Liver (tissue), 3 donors: Measurements from ENCODE around the gene IKZF3.

Experiments
- CTCF ChIP-seq: fragments of 150-350 bp; IDR thresholded peaks from 2 replicates; pipeline ENCODE4 v1.5.1; 2017; ENCODE audit warnings: improper control_type of control experiment, low read depth, low read length; ENCODE audit not compliant: missing input control
- GABPA ChIP-seq, 2 donors: IDR thresholded peaks in 1 of 2; conservative IDR thresholded peaks in 1 of 2; 2 replicates each; pipeline ENCODE4 v1.6.1; 2016; ENCODE audit warnings: antibody characterized with exemption in 2 of 2, mild to moderate bottlenecking in 1 of 2, moderate library complexity in 1 of 2
- HNF4A ChIP-seq, 2 donors: conservative IDR thresholded peaks; 2 replicates each; pipeline ENCODE4 v1.6.1; 2016; ENCODE audit warnings: antibody characterized with exemption in 2 of 2, mild to moderate bottlenecking in 2 of 2
- JUND ChIP-seq, 2 donors: IDR thresholded peaks; 2 replicates each; pipeline ENCODE4 v1.6.1; 2016; ENCODE audit warnings: antibody characterized with exemption in 2 of 2
- MAX ChIP-seq: IDR thresholded peaks from 2 replicates; pipeline ENCODE4 v1.6.1; 2016; ENCODE audit warnings: antibody characterized with exemption
- RAD21 ChIP-seq, 2 donors: IDR thresholded peaks; 2 replicates each; pipeline ENCODE4 v1.6.1; 2016; ENCODE audit warnings: antibody characterized with exemption in 2 of 2, mild to moderate bottlenecking in 2 of 2
- REST ChIP-seq: IDR thresholded peaks from 2 replicates; pipeline ENCODE4 v1.6.1; 2016; ENCODE audit warnings: antibody characterized with exemption, mild to moderate bottlenecking
- RXRA ChIP-seq, 2 donors: IDR thresholded peaks; 2 replicates each; pipeline ENCODE4 v1.6.1; 2017 to 2018; ENCODE audit warnings: antibody characterized with exemption in 2 of 2, mild to moderate bottlenecking in 1 of 2
- SP1 ChIP-seq: IDR thresholded peaks from 2 replicates; pipeline ENCODE4 v1.6.1; 2018; ENCODE audit warnings: antibody characterized with exemption, mild to moderate bottlenecking
- TAF1 ChIP-seq: conservative IDR thresholded peaks from 2 replicates; pipeline ENCODE4 v1.6.1; 2016; ENCODE audit warnings: antibody characterized with exemption, mild to moderate bottlenecking
- YY1 ChIP-seq: IDR thresholded peaks from 2 replicates; pipeline ENCODE4 v1.6.1; 2016; ENCODE audit warnings: antibody characterized with exemption, mild to moderate bottlenecking
- donor health status: healthy.
- donor health status: healthy.

GRCh38 chr17:39903158-39903884, 39.2 kb upstream of the IKZF3 start:
- TF ChIP-seq CTCF, result no peak
- no peak for TF ChIP-seq JUND (IDR thresholded peaks at IDR 0.05)
- TF ChIP-seq RXRA (IDR thresholded peaks at IDR 0.05), result no peak
- TF ChIP-seq HNF4A (conservative IDR thresholded peaks at IDR 0.05), result no peak
- TF ChIP-seq SP1, result no peak
- TF ChIP-seq TAF1, result no peak
- no peak for TF ChIP-seq GABPA (IDR thresholded peaks at IDR 0.05 in 1 of 2, conservative IDR thresholded peaks at IDR 0.05 in 1 of 2)
- TF ChIP-seq MAX, result no peak
- TF ChIP-seq REST, result no peak
- TF ChIP-seq RAD21 (IDR thresholded peaks at IDR 0.05), result no peak
- TF ChIP-seq YY1, result no peak
